GM23338 (cell line): ENCODE data around the gene GCAT. TPM values are rescaled to one million over a fixed set of nuclear protein-coding genes. Genes with fewer than 3 reads are reported as not detected.

Experiments used
- ATAC-seq: fragments of 200-7000 bp; cut with Tn5 transposase; 3 replicates; pipeline ENCODE4 v1.9.1; 2020
- DNase-seq: peaks from one replicate; pipeline ENCODE4 v3.0.0-alpha.2; 2015; ENCODE audit warnings: low spot score
- H2AFZ ChIP-seq: fragments of 200-600 bp; sonication (generic); 2 replicates; pipeline ENCODE4 v1.8.0; 2016; ENCODE audit warnings: antibody characterized with exemption, mild to moderate bottlenecking, moderate library complexity
- H3F3A ChIP-seq: fragments of 200-600 bp; sonication (generic); replicated peaks from 2 replicates; pipeline ENCODE4 v1.8.0; 2017; ENCODE audit warnings: antibody characterized with exemption, mixed run types, low read depth
- H3K27ac ChIP-seq: fragments of 200-600 bp; sonication (generic); 2 replicates; pipeline ENCODE4 v1.6.1; 2016; ENCODE audit warnings: low read depth
- H3K27me3 ChIP-seq: fragments of 200-600 bp; sonication (generic); 2 replicates; pipeline ENCODE4 v1.8.0; 2016; ENCODE audit warnings: mild to moderate bottlenecking, mixed run types, moderate library complexity; ENCODE audit not compliant: insufficient read depth
- H3K36me3 ChIP-seq: fragments of 200-600 bp; sonication (generic); 2 replicates; pipeline ENCODE4 v1.8.0; 2016; ENCODE audit warnings: mild to moderate bottlenecking; ENCODE audit not compliant: insufficient read depth
- H3K4me1 ChIP-seq: fragments of 200-600 bp; sonication (generic); 2 replicates; pipeline ENCODE4 v1.8.0; 2016; ENCODE audit warnings: mild to moderate bottlenecking, moderate library complexity; ENCODE audit not compliant: insufficient read depth
- H3K4me2 ChIP-seq: fragments of 200-600 bp; sonication (generic); 2 replicates; pipeline ENCODE4 v1.7.1; 2017; ENCODE audit warnings: mixed run types
- H3K4me3 ChIP-seq: fragments of 200-600 bp; sonication (generic); 2 replicates; pipeline ENCODE4 v1.6.1; 2016; ENCODE audit warnings: mixed run types
- H3K79me2 ChIP-seq: fragments of 200-600 bp; sonication (generic); replicated peaks from 2 replicates; pipeline ENCODE4 v1.8.0; 2017; ENCODE audit warnings: mild to moderate bottlenecking; ENCODE audit not compliant: insufficient read depth
- H3K9me2 ChIP-seq: fragments of 200-600 bp; sonication (generic); 2 replicates; pipeline ENCODE4 v1.8.0; 2017; ENCODE audit not compliant: insufficient read depth
- H4K20me1 ChIP-seq: fragments of 200-600 bp; sonication (generic); replicated peaks from 2 replicates; pipeline ENCODE4 v1.8.0; 2017; ENCODE audit warnings: mild to moderate bottlenecking; ENCODE audit not compliant: insufficient read depth
- H3K27ac Mint-ChIP-seq: 2 replicates; pipeline ENCODE4 v1.8.0; 2020; ENCODE audit warnings: inconsistent platforms, mild to moderate bottlenecking, moderate library complexity, mixed read lengths
- H3K27me3 Mint-ChIP-seq: 3 replicates; pipeline ENCODE4 v1.8.0; 2022; ENCODE audit warnings: low read depth, mild to moderate bottlenecking, moderate library complexity, mixed read lengths, inconsistent platforms; ENCODE audit not compliant: insufficient read depth, poor library complexity
- H3K36me3 Mint-ChIP-seq: 3 replicates; pipeline ENCODE4 v1.8.0; 2021; ENCODE audit warnings: low read depth, mild to moderate bottlenecking, inconsistent platforms, moderate library complexity, mixed read lengths
- H3K4me1 Mint-ChIP-seq: 3 replicates; pipeline ENCODE4 v1.8.0; 2020; ENCODE audit warnings: mild to moderate bottlenecking, inconsistent platforms, mixed read lengths
- H3K4me3 Mint-ChIP-seq: 3 replicates; pipeline ENCODE4 v1.8.0; 2021; ENCODE audit warnings: moderate library complexity, mild to moderate bottlenecking, inconsistent platforms, mixed read lengths
- H3K9me3 Mint-ChIP-seq: 3 replicates; pipeline ENCODE4 v1.8.0; 2020; ENCODE audit warnings: moderate library complexity, mild to moderate bottlenecking, inconsistent platforms, mixed read lengths
- NANOG ChIP-seq: IDR thresholded peaks from 2 replicates; pipeline ENCODE4 v1.6.1; 2016; ENCODE audit warnings: antibody characterized with exemption, borderline replicate concordance
- ZNF331 ChIP-seq: fragments of 250-450 bp; sonication (Bioruptor Pico); IDR thresholded peaks from 2 replicates; pipeline ENCODE4 v1.5.0; 2020; ENCODE audit warnings: low read depth, mild to moderate bottlenecking, moderate library complexity
- polyA plus RNA-seq: library from polyadenylated mRNA; unstranded; fragments of >200 nt; fragmentation: Nextera tagmentation; extraction: Ambion mirVana; gene quantifications from 2 replicates; pipeline ENCODE4 v1.2.1, GENCODE V29; 2016
- total RNA-seq: library from RNA; depleted of rRNA; stranded (reverse); fragments of >200 nt; shearing (Covaris generic); gene quantifications from 2 replicates; pipeline ENCODE4 v1.2.3, GENCODE V29; 2014
- TF ChIP-seq, protein P1 (sequence below): fragments of 250-450 bp; sonication (Bioruptor Pico); IDR thresholded peaks from 2 replicates; pipeline ENCODE4 v1.5.0; 2020; ENCODE audit warnings: mild to moderate bottlenecking, moderate library complexity

Gene GCAT
- total and polyA plus RNA-seq, 2 experiments from 2014 or later = 36.8 to 61.3 TPM

- TF ChIP-seq, protein P1, sequence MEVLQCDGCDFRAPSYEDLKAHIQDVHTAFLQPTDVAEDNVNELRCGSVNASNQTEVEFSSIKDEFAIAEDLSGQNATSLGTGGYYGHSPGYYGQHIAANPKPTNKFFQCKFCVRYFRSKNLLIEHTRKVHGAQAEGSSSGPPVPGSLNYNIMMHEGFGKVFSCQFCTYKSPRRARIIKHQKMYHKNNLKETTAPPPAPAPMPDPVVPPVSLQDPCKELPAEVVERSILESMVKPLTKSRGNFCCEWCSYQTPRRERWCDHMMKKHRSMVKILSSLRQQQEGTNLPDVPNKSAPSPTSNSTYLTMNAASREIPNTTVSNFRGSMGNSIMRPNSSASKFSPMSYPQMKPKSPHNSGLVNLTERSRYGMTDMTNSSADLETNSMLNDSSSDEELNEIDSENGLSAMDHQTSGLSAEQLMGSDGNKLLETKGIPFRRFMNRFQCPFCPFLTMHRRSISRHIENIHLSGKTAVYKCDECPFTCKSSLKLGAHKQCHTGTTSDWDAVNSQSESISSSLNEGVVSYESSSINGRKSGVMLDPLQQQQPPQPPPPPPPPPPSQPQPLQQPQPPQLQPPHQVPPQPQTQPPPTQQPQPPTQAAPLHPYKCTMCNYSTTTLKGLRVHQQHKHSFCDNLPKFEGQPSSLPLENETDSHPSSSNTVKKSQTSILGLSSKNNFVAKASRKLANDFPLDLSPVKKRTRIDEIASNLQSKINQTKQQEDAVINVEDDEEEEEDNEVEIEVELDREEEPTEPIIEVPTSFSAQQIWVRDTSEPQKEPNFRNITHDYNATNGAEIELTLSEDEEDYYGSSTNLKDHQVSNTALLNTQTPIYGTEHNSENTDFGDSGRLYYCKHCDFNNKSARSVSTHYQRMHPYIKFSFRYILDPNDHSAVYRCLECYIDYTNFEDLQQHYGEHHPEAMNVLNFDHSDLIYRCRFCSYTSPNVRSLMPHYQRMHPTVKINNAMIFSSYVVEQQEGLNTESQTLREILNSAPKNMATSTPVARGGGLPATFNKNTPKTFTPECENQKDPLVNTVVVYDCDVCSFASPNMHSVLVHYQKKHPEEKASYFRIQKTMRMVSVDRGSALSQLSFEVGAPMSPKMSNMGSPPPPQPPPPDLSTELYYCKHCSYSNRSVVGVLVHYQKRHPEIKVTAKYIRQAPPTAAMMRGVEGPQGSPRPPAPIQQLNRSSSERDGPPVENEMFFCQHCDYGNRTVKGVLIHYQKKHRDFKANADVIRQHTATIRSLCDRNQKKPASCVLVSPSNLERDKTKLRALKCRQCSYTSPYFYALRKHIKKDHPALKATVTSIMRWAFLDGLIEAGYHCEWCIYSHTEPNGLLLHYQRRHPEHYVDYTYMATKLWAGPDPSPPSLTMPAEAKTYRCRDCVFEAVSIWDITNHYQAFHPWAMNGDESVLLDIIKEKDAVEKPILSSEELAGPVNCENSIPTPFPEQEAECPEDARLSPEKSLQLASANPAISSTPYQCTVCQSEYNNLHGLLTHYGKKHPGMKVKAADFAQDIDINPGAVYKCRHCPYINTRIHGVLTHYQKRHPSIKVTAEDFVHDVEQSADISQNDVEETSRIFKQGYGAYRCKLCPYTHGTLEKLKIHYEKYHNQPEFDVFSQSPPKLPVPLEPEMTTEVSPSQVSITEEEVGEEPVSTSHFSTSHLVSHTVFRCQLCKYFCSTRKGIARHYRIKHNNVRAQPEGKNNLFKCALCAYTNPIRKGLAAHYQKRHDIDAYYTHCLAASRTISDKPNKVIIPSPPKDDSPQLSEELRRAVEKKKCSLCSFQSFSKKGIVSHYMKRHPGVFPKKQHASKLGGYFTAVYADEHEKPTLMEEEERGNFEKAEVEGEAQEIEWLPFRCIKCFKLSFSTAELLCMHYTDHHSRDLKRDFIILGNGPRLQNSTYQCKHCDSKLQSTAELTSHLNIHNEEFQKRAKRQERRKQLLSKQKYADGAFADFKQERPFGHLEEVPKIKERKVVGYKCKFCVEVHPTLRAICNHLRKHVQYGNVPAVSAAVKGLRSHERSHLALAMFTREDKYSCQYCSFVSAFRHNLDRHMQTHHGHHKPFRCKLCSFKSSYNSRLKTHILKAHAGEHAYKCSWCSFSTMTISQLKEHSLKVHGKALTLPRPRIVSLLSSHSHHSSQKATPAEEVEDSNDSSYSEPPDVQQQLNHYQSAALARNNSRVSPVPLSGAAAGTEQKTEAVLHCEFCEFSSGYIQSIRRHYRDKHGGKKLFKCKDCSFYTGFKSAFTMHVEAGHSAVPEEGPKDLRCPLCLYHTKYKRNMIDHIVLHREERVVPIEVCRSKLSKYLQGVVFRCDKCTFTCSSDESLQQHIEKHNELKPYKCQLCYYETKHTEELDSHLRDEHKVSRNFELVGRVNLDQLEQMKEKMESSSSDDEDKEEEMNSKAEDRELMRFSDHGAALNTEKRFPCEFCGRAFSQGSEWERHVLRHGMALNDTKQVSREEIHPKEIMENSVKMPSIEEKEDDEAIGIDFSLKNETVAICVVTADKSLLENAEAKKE (CRISPR knock-in tag) = no peak
- TF ChIP-seq ZNF331 (CRISPR knock-in tag) = no peak
Measured at GRCh38 chr22:37769056-37769455, 38.7 kb upstream of the GCAT start (continued).

DNA sequence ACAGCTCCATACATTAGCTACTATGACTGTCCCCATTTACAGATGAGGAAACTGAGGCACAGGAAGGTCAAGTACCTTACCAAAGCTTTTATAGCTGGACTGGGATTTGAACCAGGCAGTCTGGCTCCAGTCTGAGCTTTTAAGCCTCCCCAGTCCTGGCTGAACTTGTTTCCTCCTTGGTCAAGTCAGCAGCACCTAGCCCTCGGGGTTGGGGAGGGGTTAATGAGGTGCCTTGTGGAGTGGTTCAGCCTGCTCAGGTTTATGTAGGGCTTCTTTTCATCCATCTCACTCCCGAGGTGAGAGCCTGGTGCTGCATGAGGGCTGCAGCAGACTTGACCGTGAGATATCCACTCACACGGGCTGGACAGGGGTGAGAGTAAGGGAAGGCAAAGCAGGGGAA is 36.7 kb upstream of the GCAT start:
- Histone ChIP-seq H3F3A (no peaks in the 10 kb centered on the region; the same call in 1 of the 2 replicates), H3K9me2 (no peaks in the 10 kb centered on the region), H3K4me3 (no peak overlapping the region), H2AFZ (no peak overlapping the region), H3K27me3 (no peaks in the 10 kb centered on the region), H3K36me3 (no peaks in the 10 kb centered on the region), H3K4me2 (no peak overlapping the region), H4K20me1 (no peaks in the 10 kb centered on the region), H3K4me1 (no peaks in the 10 kb centered on the region), H3K27ac (no peak overlapping the region), H3K79me2 (no peaks in the 10 kb centered on the region)
- Mint-ChIP-seq H3K27ac (no peak overlapping the region), H3K36me3 (peaks cover 24% of the 10 kb centered on the region; the same call in 2 of the 3 replicates), H3K4me3 (no peak overlapping the region), H3K4me1 (no peaks in the 10 kb centered on the region), H3K9me3 (peaks cover 3% of the 10 kb centered on the region; the same call in 1 of the 3 replicates), H3K27me3 (peaks cover 5% of the 10 kb centered on the region)
- no peak for TF ChIP-seq NANOG
- no peak for ATAC-seq
- no peak for DNase-seq
